Neutrophil (primary cell): Measurements from ENCODE around the gene TANGO2.

Source experiments
- H3K27ac ChIP-seq: fragments of 200-600 bp; sonication (generic); 2 replicates; pipeline ENCODE4 v1.5.1; 2016; ENCODE audit warnings: mild to moderate bottlenecking, moderate library complexity
- H3K27me3 ChIP-seq: fragments of 200-600 bp; sonication (generic); 2 replicates; pipeline ENCODE4 v1.6.0; 2016; ENCODE audit warnings: mild to moderate bottlenecking
- H3K36me3 ChIP-seq: fragments of 200-600 bp; sonication (generic); 2 replicates; pipeline ENCODE4 v1.5.1; 2017
- H3K4me1 ChIP-seq, 2 experiments: fragments of 200-600 bp in 1 of 2; sonication (generic) in 1 of 2; 1 replicate in 1 of 2; 2 replicates in 1 of 2; pipeline versions ENCODE4 v1.5.1 to v1.6.1; 2013 to 2016; ENCODE audit warnings: low read depth in 1 of 2, low read length in 1 of 2, mild to moderate bottlenecking in 1 of 2, moderate library complexity in 1 of 2; ENCODE audit not compliant: control insufficient read depth in 1 of 2, insufficient read depth in 1 of 2
- H3K4me3 ChIP-seq, 2 experiments: fragments of 200-600 bp in 1 of 2; sonication (generic) in 1 of 2; 1 replicate in 1 of 2; 2 replicates in 1 of 2; pipeline ENCODE4 v1.5.1; 2013 to 2016; ENCODE audit warnings: low read depth in 1 of 2, low read length in 1 of 2, mild to moderate bottlenecking in 1 of 2, moderate library complexity in 1 of 2
- H3K9me3 ChIP-seq: fragments of 200-600 bp; sonication (generic); 2 replicates; pipeline ENCODE4 v1.5.1; 2016
- TF ChIP-seq, protein P1 (sequence below): fragments of 200-600 bp; sonication (generic); IDR thresholded peaks from 2 replicates; pipeline ENCODE4 v1.5.1; 2016; ENCODE audit warnings: antibody characterized with exemption

TANGO2 gene

DNA sequence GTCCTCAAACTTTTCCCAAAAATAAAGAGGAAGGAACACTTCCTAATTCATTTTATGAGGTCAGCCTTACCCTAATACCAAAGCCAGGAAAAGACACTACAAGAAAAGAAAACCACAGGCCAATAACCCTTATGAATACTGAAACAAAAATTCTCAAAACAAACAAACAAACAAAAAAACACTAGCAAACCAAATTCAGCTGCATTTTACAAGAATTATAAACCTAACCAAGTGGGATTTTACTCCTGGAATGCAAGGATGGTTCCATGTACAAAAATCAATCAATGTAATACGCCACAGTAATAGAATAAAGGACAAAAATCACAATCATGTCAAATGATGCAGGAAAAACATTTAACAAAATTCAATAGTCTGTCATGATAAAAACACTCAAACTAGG lies 17.6 kb upstream of the TANGO2 start:
- Histone ChIP-seq H3K27ac (no peak overlapping the region), H3K9me3 (no peaks in the 10 kb centered on the region), H3K4me1 (no peaks in the 10 kb centered on the region), H3K27me3 (peaks cover 23% of the 10 kb centered on the region), H3K4me3 (no peak overlapping the region), H3K36me3 (no peaks in the 10 kb centered on the region)
- TF ChIP-seq, protein P1, sequence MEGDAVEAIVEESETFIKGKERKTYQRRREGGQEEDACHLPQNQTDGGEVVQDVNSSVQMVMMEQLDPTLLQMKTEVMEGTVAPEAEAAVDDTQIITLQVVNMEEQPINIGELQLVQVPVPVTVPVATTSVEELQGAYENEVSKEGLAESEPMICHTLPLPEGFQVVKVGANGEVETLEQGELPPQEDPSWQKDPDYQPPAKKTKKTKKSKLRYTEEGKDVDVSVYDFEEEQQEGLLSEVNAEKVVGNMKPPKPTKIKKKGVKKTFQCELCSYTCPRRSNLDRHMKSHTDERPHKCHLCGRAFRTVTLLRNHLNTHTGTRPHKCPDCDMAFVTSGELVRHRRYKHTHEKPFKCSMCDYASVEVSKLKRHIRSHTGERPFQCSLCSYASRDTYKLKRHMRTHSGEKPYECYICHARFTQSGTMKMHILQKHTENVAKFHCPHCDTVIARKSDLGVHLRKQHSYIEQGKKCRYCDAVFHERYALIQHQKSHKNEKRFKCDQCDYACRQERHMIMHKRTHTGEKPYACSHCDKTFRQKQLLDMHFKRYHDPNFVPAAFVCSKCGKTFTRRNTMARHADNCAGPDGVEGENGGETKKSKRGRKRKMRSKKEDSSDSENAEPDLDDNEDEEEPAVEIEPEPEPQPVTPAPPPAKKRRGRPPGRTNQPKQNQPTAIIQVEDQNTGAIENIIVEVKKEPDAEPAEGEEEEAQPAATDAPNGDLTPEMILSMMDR: no peak

DNA sequence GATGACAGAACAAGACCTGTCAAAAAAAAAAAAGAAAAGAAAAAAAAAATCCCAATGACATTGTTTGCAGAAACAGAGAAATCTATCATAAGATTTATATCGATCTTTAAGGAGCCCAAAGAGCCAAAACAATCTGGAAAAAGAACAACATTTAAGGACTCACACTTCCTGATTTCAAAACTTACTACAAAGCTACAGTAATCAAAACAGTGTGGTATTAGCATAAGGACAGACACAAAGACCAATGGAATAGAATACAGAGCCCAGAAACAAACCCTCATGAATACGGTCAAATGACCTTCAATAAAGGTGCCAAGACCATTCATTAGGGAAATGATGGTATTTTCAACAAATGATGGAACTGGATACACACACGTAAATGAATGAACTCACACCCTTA lies 16.4 kb upstream of the TANGO2 start:
- Histone ChIP-seq H3K36me3 (no peaks in the 10 kb centered on the region), H3K27me3 (peaks cover 20% of the 10 kb centered on the region), H3K4me3 (no peak overlapping the region), H3K4me1 (no peaks in the 10 kb centered on the region), H3K27ac (no peak overlapping the region), H3K9me3 (no peaks in the 10 kb centered on the region)
- TF ChIP-seq, protein P1: no peak

DNA sequence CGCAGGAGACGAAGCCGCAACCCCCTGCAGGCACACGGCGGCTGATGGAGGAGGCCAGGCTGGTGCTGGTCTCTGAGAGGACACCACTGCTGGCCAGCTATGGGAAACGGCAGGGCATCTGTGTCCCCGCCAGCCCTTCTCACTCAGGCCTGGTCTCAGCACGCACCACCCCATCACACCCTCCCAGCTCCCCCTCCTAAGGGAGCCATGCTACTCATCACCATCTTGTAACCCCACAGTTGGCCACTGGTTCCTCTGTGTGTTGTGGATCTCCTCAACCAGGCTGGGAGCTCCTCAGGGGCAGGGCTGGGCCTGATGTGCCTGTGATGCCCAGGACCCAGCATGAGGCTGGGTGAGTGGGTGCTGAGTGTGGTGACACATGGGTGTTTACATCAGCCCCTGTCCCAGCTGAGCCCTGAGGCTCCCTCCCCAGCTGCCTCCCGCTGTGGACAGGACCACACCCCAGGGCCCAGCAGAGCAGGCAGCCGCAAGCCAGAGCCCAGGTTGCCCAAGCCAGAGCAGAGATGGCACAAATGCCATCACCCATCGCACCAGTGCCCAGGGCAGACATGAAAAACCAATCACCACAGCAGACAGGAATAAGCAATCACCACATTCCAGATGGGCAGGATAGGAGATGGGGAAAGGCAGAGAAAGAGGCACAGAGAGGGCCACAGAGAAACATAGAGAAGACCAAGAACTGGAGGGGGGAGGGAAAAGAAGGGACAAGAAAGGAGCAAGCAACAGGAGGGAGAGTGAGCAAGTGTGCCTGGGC lies 12.5 kb upstream of the TANGO2 start:
- Histone ChIP-seq H3K9me3 (no peaks in the 10 kb centered on the region), H3K27ac (no peak overlapping the region), H3K4me1 (no peaks in the 10 kb centered on the region), H3K4me3 (no peak overlapping the region), H3K27me3 (peaks cover 4% of the 10 kb centered on the region), H3K36me3 (no peaks in the 10 kb centered on the region)
- TF ChIP-seq, protein P1: no peak

DNA sequence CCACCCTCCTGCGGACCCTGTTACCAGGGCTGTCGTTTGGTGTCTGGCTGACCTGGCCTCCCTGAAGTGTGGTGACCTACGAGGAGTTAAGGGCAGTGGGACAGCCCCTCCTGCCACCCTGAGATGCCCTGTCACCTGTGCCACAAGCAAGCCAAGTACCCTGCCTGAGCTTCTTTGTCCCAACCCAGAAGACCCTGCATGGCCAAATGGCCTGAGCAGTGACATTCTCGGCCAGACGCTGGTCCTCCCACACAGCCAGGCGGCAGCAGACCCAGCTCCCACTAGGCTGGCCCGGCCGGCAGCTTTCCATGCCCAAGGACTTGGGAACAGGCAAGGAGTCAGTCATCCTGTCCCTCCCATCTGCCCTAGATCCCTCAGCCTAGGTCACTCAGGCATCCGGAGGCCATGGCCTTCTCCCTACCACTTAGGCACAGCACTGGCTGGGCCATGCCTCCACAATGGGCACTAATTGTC lies 11.9 kb upstream of the TANGO2 start:
- Histone ChIP-seq H3K27ac (no peak overlapping the region), H3K36me3 (no peaks in the 10 kb centered on the region), H3K4me3 (no peak overlapping the region), H3K27me3 (peaks cover 11% of the 10 kb centered on the region), H3K9me3 (no peaks in the 10 kb centered on the region), H3K4me1 (no peaks in the 10 kb centered on the region)
- TF ChIP-seq, protein P1: no peak

DNA sequence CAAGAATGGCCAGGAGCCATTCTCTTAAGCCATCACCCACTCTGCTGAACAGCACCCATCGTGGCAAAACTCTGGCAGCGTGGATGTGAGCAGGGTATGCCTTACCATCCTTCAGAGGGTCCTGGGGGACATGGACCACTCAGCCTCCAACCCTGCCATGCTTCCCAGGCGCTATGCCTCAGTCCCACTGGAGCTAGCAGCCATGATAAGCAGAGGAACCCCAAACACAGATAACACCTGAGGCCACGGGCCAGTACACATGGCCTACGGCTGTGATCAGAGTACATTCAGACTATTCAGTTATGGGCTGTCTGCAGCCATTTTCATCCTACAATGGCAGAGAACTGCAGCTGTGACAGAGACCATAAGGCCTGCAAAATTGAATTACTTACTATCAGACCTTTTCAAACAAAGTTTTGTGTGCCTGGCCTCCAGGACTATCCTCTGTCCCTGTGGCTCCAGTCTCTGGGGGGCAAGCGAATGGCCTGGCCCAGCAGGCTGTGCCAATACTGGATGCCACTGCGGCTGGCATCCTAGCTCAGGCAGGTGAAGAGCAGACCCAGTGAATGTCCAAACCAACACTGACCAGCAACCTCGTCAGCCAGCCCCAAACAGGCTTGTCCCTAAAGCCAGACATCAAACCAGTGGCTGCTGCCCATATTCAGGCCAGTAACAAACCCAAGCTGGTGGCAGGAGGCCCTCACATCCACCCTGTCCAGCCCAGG lies 11.2 kb upstream of the TANGO2 start:
- Histone ChIP-seq H3K4me3 (no peak overlapping the region), H3K27me3 (peaks cover 17% of the 10 kb centered on the region), H3K36me3 (no peaks in the 10 kb centered on the region), H3K27ac (no peak overlapping the region), H3K4me1 (no peaks in the 10 kb centered on the region), H3K9me3 (no peaks in the 10 kb centered on the region)
- TF ChIP-seq, protein P1: no peak
